GM18526 (cell line): ENCODE results near the gene MORF4L1.

Experiments
- POLR2A ChIP-seq: IDR thresholded peaks from 3 replicates; pipeline ENCODE4 v1.6.1; 2011; ENCODE audit not compliant: insufficient read length; ENCODE audit errors: extremely low read depth

Gene MORF4L1

GRCh38 chr15:78889000-78889399, 16.3 kb downstream of the MORF4L1 start:
- TF ChIP-seq POLR2A = no peak

GRCh38 chr15:78893538-78893937, 20.8 kb downstream of the MORF4L1 start:
- no peak for TF ChIP-seq POLR2A

GRCh38 chr15:78895471-78895870, 22.8 kb downstream of the MORF4L1 start:
- no peak for TF ChIP-seq POLR2A

GRCh38 chr15:78898540-78898939, 25.9 kb downstream of the MORF4L1 start:
- TF ChIP-seq POLR2A = no peak

- no peak for TF ChIP-seq POLR2A
Observed at GRCh38 chr15:78904599-78905358, 32.1 kb downstream of the MORF4L1 start.

- no peak for TF ChIP-seq POLR2A
Observed at GRCh38 chr15:78906316-78906620, 33.6 kb downstream of the MORF4L1 start.

- TF ChIP-seq POLR2A = no peak
Observed at GRCh38 chr15:78907577-78907976, 34.9 kb downstream of the MORF4L1 start.

- no peak for TF ChIP-seq POLR2A
Observed at GRCh38 chr15:78909160-78909695, 36.5 kb downstream of the MORF4L1 start.

- TF ChIP-seq POLR2A = no peak
Observed at GRCh38 chr15:78909791-78910228, 37.1 kb downstream of the MORF4L1 start.

- no peak for TF ChIP-seq POLR2A
Observed at GRCh38 chr15:78910271-78910670, 37.6 kb downstream of the MORF4L1 start.

- no peak for TF ChIP-seq POLR2A
Observed at GRCh38 chr15:78912316-78912715, 39.6 kb downstream of the MORF4L1 start.

GRCh38 chr15:78913012-78913411, 40.3 kb downstream of the MORF4L1 start:
- TF ChIP-seq POLR2A = no peak

GRCh38 chr15:78914027-78914764, 41.5 kb downstream of the MORF4L1 start:
- TF ChIP-seq POLR2A = no peak

- no peak for TF ChIP-seq POLR2A
Observed at GRCh38 chr15:78915341-78916087, 42.8 kb downstream of the MORF4L1 start.

GRCh38 chr15:78916088-78916487, 43.4 kb downstream of the MORF4L1 start:
- TF ChIP-seq POLR2A = no peak

- no peak for TF ChIP-seq POLR2A
Observed at GRCh38 chr15:78917888-78918287, 45.2 kb downstream of the MORF4L1 start.
